HTERT RPE-1 (cell line): ENCODE results near the gene TRAF5.
"Not testable (repeated sequence)": the region's sequence is repeated elsewhere in the genome, so short reads cannot be mapped to it uniquely, and the experiment has no call there.

Experiments used
- in situ Hi-C: fragments of 300-500 bp; cut with MboI; formaldehyde crosslinking; loops from 4 replicates; pipeline ENCODE4 v1.14.3; 2020; ENCODE audit warnings: low sequenced_read_pairs

TRAF5 gene, protein sequence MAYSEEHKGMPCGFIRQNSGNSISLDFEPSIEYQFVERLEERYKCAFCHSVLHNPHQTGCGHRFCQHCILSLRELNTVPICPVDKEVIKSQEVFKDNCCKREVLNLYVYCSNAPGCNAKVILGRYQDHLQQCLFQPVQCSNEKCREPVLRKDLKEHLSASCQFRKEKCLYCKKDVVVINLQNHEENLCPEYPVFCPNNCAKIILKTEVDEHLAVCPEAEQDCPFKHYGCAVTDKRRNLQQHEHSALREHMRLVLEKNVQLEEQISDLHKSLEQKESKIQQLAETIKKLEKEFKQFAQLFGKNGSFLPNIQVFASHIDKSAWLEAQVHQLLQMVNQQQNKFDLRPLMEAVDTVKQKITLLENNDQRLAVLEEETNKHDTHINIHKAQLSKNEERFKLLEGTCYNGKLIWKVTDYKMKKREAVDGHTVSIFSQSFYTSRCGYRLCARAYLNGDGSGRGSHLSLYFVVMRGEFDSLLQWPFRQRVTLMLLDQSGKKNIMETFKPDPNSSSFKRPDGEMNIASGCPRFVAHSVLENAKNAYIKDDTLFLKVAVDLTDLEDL

DNA sequence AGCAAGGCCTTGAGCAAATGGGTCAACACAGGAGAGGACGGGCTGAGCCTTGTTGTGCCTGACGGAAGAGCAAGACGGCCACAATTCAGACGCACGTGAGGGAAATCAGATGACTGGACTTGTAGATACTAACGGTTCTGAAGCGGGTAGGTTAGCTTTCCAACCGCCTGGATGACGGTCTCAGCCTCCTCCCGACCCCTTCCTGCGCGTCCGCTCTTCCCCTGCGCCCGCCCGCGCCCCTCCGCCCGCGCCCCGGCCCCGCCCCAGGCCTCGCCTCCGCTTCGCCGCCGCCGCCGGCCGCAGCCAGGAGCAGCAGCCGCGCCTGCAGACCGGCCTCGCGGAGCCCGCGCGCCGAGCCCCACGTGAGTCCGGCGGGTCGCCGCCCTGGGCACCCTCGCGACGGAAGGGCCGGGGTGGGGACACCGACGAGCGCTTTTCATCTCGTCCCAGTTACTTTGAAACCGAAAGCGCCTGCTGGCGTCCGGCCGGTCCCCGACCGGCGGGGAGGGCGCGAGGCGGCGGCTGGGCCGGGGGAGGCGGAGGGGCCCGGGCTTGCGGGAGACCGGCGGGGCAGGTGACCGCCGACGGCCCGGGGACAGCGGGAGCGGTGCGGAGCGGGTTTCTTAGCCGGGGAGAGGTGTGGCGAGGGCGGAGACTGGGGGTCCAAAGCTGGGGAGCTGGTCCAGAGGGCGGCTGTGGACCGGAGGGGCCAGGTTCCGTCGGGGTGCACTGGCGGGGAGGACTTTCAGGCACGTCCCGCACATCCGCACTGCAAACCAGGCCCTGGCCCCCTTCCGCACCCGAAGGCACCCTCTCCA lies at the start of gene TRAF5:
Gene TRAF5, plus strand, starts transcription at position 306 of the 818 bp plus-strand sequence. CDS start 26,407 bp downstream, outside the sequence.
- in situ Hi-C loops, result no loop called here

DNA sequence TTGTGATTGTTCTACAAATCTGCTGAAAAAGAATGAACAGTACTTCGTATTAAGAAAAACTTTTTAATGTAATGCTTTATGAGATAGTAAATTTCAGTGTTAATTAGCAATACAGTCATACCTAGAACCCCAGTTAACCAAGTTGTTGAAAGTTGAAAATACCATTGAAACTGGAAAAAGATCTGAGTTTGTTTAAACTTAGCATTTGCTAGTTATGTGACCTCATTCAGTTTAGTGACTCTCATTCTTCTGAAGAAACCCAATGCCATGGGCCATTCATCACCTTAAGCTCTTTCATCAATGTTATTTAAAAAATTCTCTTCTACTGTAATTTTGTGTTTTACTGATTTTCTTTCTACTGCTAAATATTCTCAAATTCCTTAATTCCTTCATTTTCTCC lies 47.3 kb upstream of the TRAF5 start:
- in situ Hi-C loops, result no loop called here

DNA sequence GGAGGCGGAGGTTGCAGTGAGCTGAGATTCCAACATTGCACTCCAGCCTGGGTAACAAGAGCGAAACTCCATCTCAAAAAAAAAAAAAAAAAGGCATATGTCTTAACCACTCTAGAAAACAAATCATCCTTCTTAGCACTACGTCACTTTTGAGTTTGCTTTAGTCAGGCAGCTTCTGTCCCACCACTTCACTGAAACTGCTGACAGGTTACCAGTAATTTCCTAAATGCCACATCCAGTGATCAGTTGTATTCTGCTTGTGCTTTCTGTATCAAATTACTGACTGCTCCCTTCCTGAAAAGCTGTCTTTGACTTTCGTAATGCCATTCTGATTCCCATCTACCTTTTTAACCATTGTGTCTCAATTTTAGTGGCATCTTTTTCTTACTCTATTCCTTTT lies 45.7 kb upstream of the TRAF5 start:
- in situ Hi-C loops, result no loop called here

DNA sequence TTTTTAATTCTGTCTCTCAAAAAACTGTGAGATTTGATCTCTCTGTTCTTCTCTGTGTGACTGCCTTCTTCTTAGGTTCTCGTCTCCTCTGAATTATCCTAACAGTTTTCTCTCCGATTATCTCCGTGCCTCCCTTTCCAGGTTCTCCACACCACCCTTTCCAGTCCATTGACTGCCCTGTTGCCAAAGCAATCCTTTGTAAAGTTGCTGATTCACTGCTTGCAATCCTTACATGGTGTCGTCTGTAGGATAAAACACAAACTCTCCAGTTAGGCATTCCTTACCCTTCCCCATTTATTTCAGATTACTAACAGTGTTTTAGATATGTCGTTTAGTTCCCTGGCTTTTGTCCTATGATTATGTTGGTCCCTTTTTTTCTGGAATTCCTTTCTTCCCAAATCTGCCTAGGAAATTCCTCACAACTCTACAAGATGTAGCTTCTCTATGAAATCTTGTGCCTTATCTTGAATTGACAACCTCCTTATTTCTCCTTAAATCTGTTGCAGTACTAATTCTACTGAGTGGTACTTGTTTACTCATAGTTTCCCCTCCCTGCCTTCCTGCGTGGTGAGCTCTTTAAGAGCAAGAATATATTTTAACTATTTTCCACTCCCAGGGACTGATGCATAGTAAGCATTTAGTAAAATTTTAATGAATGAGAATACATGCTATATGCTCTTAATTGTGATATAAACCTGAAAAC lies 45.2 kb upstream of the TRAF5 start:
- in situ Hi-C loops, result no loop called here

DNA sequence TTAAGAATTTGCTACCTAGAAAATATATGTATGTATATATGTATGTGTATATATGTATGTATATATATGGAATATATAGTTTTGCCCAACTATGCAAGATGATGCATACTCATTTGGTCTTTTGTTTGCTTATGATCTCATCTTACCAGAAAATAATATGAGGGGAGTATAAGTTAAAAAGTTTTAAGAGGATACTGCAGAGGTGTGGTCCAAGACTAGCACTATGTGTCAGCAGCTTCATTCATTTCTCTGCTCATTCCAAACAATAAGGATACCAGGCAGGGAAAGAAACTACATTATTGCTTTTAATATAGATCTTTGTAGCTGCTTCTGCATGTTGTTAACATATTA lies 44.6 kb upstream of the TRAF5 start:
- in situ Hi-C loops, result no loop called here

DNA sequence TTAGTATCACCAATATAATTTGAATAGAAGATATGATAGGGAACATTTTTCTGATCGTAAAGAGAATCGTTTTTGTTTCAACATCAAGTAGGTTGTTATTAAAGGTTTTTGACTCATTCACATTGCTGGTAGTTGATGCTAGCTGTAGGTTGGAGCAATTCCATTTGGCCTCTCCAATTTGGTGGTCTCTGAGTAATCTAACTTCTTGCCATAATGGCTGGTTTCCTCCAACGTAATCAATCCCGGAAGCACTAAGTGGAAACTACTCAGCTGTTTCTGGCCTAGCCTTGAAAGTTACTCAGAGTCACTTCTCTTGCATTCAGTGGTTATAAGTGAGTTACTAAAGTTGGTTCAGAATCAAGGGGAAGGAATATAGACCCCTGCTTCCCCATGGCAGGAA lies 41.4 kb upstream of the TRAF5 start:
- in situ Hi-C loops, result no loop called here

DNA sequence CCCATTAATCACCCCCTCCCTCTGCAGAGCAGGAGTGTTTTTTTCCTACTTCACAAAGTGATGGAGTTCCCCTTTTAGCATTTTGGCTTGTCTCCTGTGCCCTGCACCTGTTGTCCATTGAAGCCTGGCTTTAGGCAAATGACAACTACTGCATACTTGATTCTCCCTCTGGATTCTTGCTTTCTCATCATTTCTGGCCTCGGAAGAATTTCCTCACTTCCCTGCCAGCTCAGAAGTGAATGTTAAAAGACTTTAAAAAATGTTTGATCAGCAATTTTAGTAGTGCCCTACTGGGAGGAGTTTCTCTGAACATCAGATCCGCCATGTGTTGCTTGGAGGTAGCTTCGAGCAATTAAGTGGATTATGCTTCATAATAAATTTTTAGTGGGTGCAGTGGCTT lies 39.4 kb upstream of the TRAF5 start:
- in situ Hi-C loops, result no loop called here

DNA sequence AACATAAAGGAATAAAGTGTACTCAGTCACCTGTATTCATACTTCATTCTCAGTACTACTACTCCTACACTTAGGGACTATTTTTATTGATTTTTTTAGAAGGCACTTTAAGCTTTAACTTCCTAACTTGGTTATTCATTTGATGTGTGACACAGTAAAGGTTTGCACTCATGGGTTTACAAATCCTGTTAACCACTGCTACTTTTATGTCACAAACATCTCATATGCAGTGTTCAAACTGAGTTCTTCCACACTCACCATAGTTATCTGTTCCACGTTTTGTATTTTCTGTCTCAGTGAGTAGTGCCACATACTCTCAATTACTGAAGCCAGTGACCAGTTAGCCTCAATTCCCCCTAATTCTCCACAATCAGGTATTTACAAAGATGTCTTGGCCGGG lies 34.2 kb upstream of the TRAF5 start:
- in situ Hi-C loops, result no loop called here

DNA sequence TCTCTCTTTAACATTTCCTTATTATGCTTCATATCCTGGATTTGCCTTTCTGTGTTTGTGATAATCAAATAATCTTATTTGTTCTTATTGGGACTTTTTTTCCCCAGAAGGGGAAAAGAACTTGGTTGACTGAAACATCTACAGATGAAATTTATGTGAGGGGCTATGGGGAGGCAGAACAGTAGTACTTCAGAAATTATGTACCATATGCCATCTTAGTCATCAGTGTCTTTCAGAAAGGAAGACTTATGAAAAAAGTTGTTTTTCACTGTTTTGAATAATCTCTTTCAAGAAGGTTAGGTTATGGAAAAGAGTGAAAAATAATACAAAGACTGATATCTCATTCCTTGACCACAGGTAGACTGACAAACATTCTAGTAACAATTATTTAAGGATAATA lies 30.2 kb upstream of the TRAF5 start:
- in situ Hi-C loops, result no loop called here

DNA sequence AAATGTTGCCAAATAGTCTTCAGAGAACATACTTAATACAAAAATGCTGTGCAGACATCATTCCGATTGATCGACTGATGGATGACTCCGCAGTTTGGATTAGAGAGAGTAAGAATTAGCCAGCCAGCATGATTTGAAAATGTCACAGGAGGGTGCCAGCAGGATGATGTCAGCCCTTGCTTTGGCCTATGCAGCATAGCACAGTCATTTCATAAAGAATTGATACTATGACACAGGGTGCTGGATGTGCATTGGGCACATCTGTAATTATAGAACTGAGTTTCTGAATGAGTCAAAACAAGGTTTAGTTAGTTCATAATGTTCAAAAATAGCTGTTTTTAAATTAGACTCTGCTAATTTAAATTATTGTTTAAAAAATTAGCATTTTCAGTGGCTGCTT lies 21.6 kb upstream of the TRAF5 start:
- in situ Hi-C loops, result no loop called here

DNA sequence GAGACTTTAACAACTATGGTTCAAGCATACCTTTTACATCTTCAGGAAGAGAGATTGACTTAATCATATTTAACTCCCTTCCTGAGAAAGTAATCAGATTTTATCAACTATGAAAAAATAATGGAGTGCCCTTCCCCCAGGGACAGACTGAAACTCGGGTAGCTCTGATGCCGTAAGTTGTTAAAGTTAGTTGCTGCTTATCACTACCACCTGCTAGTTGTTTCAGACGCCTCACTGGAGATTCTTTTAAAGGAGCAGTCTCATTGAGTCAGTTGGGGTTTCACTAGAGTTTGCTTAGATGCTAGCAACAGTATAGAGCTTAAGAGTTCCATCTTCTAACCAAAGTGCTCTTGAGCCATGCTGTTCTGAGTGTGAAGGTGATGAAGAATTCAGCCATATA lies 17.0 kb upstream of the TRAF5 start:
- in situ Hi-C loops, result no loop called here

DNA sequence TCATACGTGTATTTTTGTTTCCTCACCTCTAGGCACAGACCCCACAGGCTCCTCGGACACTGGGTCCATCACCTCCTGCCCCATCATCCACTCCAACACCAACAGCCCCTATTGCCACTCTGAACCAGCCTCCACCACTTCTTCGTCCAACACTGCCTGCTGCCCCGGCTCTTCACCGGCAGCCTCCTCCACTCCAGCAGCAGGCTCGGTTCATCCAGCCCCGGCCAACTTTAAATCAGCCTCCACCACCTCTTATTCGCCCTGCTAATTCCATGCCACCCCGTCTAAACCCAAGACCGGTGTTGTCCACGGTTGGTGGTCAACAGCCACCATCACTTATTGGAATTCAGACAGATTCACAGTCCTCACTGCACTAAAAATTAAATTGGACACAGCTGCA lies 13.2 kb upstream of the TRAF5 start:
- in situ Hi-C loops, result no loop called here

DNA sequence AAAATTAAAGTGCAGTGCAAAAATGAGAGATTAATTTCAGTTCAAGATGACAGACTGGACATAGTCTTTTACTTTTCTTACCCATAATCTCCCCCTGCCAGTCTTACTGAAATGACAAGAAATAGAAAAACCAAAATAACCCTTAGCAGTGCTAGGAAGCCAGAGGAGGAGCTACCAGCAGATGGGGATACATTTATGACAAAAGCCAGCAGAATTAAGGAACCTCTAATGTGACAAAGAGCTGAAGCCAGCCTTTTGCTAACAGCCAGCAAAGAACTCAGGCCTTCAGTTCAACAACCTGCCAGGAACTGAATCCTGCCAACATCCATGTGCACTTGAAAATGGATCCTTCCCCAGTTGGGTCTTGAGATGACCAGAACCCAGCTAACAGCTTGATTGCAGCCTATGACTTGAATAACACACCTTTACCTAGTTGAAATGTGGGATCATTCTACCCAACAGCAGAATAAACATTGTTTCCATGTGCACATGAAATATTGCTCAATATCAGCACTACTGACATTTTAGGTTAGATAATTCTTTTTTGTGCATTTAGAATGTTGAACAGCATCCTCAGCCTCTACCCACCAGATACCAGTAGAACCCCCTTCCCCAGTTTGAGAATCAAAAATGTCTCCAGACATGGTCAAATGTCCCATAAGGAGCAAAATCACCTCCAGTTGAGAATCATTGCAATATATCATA lies 7.9 kb upstream of the TRAF5 start:
- in situ Hi-C loops, result no loop called here

DNA sequence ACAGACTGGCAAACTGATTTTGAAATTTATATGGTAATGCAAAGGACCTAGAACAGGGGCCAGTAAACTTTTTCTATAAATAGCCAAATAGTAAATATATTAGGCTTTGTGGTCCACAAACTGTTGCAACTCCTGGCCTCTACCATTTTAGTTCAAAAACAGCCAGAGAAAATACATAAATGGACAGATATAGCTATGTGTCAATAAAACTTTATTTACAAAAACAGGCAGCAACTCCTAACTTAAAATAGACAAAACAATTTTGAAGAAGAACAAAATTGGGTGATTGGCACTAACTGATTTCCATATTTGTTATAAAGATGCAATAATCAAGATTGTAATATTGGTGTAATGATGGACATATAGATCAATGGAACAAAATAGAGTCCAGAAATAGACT lies 6.7 kb upstream of the TRAF5 start:
- in situ Hi-C loops, result no loop called here

DNA sequence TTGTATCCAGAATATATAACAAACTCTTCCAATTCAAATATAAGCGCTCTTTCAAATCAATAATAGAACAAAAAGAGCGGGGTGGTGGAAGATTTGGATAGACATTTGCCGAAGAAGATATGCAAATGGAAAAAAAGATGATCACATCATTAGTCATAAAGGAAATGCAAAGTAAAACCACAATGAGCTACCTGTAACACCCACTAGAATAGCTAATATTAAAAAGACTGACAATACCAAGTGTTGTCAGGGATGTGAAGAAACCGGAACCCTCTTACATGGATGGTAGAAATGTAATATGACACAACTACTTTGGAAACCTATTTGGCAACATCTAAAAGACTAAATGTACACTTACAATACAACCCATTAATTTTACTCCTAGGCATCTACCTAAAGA lies 5.7 kb upstream of the TRAF5 start:
- in situ Hi-C loops, result no loop called here

DNA sequence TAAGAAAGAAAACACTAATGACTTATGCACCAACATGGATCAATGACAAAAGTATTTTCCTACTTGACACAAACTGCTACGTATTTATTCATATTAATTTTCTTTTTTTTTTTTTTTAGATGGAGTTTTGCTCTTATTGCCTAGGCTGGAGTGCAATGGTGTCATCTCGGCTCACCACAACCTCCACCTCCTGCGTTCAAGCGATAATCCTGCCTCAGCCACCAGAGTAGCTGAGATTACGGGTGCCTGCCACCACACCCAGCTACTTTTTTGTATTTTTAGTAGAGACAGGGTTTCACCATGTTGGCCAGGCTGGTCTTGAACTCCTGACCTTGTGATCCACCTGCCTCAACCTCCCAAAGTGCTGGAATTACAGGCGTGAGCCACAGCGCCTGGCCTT lies 5.0 kb upstream of the TRAF5 start:
- in situ Hi-C loops, result not testable (repeated sequence)

DNA sequence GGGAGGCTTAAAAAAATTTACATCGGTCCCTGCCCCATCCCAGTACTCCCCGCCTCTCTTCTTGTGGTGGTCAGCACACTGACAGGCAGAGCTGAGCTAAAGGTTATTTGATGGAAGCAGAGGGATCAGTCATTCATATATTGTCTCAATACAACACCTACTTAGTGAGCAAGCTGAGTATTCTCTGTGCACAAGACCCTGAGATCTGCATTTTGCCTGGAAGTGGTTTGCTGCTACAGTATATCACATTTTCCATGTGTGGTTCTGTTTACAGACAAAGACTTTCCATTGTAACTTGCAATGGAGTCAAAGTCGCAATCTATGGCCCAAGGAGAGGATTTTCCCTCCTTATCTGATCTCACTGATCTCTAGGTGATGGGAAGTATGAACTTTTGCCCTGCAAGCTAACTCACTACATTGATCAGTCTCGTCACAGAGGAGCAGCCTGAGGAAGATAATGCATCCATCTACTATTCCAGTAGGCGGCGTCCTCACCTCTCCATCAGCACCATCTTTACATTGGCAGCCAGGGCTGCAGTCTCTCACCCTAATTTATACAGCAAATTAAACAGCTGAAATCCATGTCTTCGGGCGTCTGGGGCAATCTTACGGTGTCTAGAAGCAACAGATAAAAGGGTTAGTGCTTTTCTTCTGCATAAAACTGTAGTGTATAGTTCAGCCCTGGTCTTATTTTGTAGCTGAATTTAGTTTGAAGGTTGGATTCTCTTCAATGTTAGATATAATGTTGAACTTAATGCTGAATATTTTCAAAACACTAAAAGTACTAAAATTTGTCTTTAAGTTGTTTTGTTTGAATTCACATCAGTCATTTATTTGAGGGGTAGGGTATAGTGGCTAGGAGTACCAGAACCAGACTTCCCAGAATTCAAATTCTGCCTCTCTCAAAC lies 3.2 kb upstream of the TRAF5 start:
- in situ Hi-C loops, result no loop called here

DNA sequence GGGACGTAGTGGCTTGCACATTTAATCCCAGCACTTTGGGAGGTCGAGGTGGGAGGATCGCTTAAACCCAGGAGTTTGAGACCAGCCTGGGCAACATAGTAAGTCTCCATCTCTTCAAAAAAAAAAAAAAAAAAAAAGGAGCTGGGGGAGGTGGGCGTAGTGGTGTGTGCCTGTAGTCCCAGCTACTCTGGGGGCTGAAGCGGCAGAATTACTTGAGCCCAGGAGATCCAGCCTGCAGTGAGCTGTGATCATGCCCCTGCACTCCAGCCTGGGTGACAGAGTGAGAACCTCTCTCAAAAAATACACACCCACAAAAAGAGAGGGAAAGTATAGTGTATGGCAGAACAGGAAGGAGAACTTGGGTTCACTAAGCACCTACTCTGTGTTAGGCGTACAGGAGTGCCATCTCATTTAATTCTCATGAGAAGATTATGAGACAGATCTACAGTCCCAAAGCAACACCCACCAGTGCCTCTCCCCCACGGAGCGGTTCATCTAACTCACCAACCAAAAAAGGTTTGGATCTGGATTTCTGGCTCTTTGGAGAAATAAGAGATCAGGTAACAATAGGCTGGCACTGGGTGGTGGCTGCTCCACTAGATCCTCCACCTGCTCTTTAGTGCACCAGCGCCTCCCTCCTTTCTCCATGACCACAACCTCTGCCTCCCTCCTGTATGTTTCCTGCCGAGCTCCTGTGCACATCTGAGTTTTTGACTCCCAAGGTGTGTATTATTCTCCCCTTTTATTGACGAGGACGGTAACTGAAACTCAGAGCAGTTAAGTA lies 1.4 kb upstream of the TRAF5 start:
- in situ Hi-C loops, result no loop called here

DNA sequence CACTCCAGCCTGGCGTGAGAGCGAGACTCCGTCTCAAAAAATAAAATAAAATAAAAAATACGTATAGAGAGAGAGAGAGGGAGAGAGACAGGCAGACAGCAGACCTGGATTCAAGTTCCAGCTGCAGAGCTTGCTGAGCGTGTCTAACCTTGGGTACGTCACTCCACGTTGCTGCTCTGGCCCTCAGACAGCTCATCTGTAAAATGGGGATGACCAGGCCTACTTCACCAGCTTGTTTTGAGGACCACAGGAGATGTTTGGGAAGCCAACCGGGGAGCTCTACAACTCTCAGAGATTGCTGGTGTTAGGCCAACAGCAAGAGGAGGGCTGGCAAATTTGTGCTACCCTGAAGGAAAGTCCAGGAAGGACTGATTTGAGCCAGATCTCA lies 499 bp upstream of the TRAF5 start:
- in situ Hi-C loops, result no loop called here
